Muscle of arm (tissue), 12 donors: ENCODE data around the gene LYSET. TPM values are rescaled to one million over a fixed set of nuclear protein-coding genes. Genes with fewer than 3 reads are reported as not detected.
"Not testable (repeated sequence)": the region's sequence is repeated elsewhere in the genome, so short reads cannot be mapped to it uniquely, and the experiment has no call there.

Experiments used
- DNase-seq: peaks from one replicate; pipeline ENCODE4 v3.0.0-alpha.2; 2013
- polyA plus RNA-seq, 12 donors: library from polyadenylated mRNA; unstranded; fragments of 120-200 nt; gene quantifications; one replicate each; pipeline ENCODE4 v1.2.1, GENCODE V29; 2013; ENCODE audit not compliant: insufficient read length in 12 of 12

Gene LYSET
- polyA plus RNA-seq, 12 donors = 12.2 to 18.5 (median 16.9) TPM; not detected in 1

DNA sequence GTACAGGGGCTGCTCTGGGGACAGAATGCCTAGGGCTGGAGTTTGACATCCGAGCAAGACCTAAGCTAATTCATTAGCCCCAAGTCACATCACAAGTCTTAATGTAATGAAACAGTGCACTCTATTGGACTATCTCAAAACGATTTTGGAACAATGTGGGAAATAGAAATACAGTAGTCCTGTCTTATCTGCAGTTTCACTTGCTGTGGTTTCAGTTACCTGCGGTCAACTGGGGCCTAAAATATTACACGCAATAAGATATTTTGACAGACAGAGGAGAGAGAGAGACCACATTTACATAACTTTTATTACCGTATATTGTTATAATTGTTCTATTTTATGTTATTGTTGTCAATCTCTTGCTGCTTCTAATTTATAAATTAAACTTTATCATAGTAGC is 21.6 kb upstream of the LYSET start:
- no peak for DNase-seq

DNA sequence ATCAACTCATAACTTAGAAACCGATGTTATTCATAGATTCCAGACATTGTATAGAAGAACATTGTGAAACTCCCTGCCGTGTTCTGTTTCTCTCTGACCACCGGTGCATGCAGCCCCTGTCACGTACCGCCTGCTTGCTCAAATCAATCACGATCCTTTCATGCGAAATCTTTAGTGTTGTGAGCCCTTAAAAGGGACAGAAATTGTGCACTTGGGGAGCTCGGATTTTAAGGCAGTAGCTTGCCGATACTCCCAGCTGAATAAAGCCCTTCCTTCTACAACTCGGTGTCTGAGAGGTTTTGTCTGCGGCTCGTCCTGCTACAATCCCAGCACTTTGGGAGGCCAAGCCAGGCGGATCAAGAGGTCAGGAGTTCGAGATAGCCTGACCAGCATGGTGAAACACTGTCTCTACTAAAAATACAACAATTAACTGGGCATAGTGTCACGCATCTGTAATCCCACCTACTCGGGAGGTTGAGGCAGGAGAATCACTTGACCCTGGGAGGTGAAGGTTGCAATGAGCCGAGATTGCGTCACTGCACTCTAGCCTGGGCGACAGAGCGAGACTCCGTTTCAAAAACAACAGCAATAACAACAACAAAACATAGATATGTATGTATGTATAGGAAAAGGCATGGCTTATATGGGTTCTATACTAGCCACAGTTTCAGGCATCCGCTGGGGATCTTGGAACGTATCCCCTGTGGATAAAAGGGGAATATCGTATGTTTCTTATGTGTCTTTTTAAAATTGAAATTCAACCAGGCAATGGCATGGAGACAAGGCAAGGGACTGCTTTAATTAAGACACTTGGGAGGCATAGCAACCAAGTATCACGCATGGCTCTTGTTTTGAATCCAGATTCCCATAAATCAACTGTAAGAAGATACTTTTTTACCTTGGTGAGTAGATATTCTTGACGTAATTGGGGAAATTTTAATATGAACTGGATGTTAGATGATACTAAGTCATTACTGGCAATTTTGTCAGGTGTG is 19.5 kb upstream of the LYSET start:
- DNase-seq = not testable (repeated sequence)

DNA sequence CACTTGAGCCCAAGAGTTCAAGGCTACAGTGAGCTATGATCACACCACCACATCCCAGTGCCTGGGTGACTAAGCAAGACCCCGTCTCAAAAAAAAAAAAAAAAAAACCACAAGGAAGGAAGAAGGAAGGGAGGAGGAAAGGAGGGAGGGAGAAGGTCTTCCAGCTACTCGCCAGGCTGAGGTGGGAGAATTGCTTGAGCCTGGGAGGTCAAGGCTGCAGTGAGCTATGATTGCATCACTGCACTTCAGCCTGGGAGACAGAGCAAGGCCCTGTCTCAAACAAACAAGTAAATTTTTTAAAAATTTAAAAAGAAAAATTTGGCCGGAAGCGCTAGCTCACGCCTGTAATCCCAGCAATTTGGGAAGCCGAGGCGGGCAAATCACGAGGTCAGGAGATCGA is 16.5 kb upstream of the LYSET start:
- not testable (repeated sequence) for DNase-seq

- DNase-seq = not testable (repeated sequence)
Measured at GRCh38 chr14:93169619-93170018, 15.5 kb upstream of the LYSET start.

GRCh38 chr14:93170141-93170540 is 15.0 kb upstream of the LYSET start:
- DNase-seq = not testable (repeated sequence)

- no peak for DNase-seq
Measured at GRCh38 chr14:93171376-93171775, 13.7 kb upstream of the LYSET start.

DNA sequence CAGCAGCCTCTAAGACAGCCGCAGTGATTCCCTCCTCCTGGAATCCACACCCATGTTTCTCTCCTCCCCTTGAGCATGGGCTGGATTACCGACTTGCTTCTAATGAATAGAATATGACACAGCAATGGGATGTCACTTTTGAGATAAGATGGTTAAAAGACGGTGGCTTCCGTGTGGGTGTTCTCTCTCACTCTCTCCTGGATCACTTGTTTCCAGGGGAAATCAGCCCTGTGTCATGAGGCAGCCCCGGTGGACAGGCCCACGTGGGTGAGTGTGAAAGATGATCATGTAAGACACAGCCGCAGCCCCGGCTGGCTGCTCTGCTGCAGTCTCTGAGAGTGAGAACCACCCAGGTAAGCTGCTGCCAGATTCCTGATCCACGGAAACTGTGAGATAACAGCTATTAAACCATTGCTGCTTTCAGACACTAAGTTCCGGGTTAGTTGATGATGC is 11.1 kb upstream of the LYSET start:
- peak; percentile 5 for DNase-seq

- not testable (repeated sequence) for DNase-seq
Measured at GRCh38 chr14:93174731-93175130, 10.4 kb upstream of the LYSET start.

DNA sequence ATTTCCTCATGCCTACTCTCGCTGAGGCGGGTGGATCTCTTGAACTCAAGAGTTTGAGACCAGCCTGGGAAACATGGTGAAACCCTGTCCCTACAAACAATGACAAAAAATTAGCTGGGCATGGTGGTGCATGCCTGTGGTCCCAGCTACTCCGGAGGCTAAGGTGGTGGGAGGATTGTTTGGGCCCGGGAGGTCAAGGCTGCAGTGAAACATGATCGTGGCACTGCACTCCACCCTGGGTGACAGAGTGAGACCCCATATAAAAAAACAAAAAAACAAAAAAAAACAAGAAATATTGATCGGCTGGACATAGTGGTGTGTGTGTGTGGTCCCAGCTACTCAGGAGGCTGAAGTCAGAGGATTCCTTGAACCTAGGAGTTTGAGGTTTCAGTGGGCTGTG is 9.6 kb upstream of the LYSET start:
- DNase-seq = no peak

DNA sequence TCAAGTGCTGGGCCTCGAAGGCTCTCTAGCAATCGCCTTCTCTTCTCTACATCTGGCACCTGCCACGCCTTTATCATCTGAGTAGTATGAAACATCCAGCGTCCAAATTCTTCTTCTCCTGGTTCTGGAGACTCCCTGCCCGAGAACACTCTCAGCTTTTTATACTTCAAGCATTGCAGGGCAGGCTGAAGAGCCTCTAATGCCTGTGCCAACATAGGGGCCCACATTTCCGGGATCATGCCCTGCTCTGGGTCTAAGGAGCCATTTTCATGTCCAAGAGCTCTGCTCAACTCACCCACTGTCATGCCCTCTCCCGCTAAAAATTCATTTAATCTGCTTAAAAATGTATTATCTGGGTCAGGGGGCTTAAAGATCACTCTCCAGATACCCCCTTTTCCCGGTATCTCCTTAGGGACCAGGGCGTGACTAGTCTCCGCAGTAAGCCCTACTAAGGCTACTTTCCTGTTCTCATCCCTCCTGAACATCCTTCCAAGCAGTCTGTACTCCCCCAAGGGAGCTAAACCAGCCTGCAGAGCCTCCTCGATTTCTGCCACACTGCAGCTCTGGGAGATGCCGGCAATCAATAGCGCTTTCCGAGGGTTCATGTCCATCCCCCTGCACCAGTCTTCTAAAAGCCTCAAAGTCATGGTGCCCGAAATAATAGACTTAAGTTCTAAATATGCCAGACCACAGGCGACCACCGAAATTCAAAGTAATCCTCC is 1.4 kb upstream of the LYSET start:
- no peak for DNase-seq

- DNase-seq = no peak
Measured at GRCh38 chr14:93185349-93185720, 218 bp downstream of the LYSET start.

DNA sequence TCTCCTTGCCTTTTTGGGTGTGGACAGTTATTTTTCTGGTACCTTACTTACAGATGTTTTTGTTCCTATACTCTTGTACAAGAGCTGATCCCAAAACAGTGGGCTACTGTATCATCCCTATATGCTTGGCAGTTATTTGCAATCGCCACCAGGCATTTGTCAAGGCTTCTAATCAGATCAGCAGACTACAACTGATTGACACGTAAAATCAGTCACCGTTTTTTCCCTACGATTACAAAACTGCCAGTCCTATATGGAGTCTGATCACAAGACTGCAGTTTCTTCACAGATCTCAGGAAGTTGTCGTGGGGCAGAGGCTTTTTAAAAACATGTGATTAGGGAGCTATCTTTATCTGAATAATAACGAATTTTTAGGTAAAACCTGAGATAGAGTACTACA is 1.3 kb downstream of the LYSET start:
- DNase-seq = no peak

DNA sequence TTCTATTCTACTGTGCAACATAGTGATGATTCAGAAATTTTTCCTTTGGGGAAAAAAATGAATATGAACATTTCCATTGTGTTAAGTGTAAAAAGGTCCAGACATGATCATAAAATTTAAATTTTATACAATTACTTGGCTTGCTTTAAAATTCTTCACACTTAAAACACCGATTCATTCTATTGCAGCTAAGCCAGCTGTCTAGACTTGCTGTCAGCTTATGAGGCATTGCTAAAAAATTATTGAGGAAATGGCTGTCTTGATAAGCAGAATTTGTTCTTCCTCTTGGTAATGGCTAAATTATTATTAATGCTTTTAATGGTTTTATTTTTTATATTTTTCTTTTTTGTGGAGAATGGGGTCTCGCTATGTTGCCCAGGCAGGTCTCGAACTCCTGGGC is 1.8 kb downstream of the LYSET start:
- DNase-seq = no peak

DNA sequence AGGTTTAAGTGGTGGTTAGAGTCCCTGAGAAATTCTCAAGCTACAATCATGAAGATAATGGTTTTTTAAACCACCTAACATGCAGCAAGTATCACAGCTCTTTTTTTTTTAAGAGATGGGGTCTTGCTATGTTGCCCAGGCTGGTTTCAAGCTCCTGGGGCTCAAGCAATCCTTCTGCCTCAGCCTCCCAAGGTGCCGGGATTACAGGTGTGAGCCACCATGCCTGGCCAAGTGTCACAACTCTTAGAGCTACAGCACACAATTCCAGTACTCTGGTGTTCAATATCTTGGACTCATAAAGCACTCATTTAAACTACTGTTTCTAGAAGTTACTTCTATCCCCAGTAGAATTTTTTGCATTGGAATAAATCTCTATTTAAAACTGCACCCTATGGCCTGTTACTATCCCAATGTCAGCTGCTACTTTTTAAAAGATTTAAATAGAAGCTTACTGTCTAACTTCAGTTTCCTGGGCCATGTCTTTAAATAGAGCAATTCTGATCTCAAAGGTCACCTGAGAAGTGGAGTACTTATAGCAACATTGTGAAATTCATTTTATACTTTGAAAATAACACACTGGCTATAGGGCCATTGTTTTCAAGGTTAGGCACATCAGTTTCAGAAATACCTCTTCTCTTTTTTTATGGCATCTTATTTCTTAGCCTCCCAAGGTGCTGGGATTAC is 10.3 kb downstream of the LYSET start:
- no peak for DNase-seq

GRCh38 chr14:93199031-93199430 is 13.9 kb downstream of the LYSET start:
- DNase-seq = no peak

DNA sequence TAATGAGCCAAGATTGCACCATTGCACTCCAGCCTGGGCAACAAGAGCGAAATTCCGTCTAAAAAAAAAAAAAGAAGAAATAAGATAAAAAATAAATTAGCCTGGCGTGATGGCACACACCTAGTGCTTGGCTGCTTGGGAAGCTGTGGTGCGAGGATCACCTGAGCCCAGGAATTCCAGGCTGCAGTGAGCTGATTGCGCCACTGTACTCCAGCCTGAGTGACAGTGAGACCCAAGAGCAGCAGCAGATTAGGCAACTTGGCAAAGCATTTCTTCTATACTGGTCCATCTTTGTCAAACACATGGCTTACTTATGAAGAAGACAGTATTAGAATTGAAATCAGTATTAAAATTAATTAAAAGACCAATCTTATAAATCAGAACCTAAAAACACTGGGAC is 15.4 kb downstream of the LYSET start:
- DNase-seq = no peak

GRCh38 chr14:93201155-93201704 is 16.1 kb downstream of the LYSET start:
- DNase-seq = no peak

- peak; percentile 98 for DNase-seq
Measured at GRCh38 chr14:93206793-93207467, 21.8 kb downstream of the LYSET start, which contains the start of the genes GON7 and UBR7. Gene GON7, minus strand, starts transcription at chr14:93207065. Its CDS starts 28 bp downstream, at chr14:93207037. Gene UBR7, plus strand, starts transcription at chr14:93207256. Its CDS starts 36 bp downstream, at chr14:93207292.

GRCh38 chr14:93207468-93208308 is 22.6 kb downstream of the LYSET start:
- DNase-seq = peak; percentile 62

- DNase-seq = no peak
Measured at GRCh38 chr14:93212432-93212831, 27.3 kb downstream of the LYSET start.
